Mesothelial cell of epicardium (in vitro differentiated cells): Measurements from ENCODE around the gene ZFP57. TPM values are rescaled to one million over a fixed set of nuclear protein-coding genes. Genes with fewer than 3 reads are reported as not detected.

Experiments
- DNase-seq, 2 experiments: peaks; one replicate each; pipeline ENCODE4 v3.0.0; 2021; ENCODE audit warnings: low spot score in 2 of 2; ENCODE audit not compliant: unreplicated experiment in 2 of 2
- H3K27ac Mint-ChIP-seq: 2 replicates; pipeline ENCODE4 v1.8.0; 2021; ENCODE audit warnings: mixed read lengths
- H3K27me3 Mint-ChIP-seq: 2 replicates; pipeline ENCODE4 v1.8.0; 2021; ENCODE audit warnings: low read depth, mixed read lengths
- H3K36me3 Mint-ChIP-seq: 2 replicates; pipeline ENCODE4 v1.8.0; 2021; ENCODE audit warnings: mixed read lengths
- H3K4me1 Mint-ChIP-seq: 2 replicates; pipeline ENCODE4 v1.8.0; 2021; ENCODE audit warnings: mixed read lengths
- H3K4me3 Mint-ChIP-seq: 2 replicates; pipeline ENCODE4 v1.8.0; 2021; ENCODE audit warnings: mild to moderate bottlenecking, moderate library complexity, mixed read lengths
- H3K9me3 Mint-ChIP-seq: 2 replicates; pipeline ENCODE4 v1.8.0; 2021; ENCODE audit warnings: mixed read lengths
- CTCF ChIP-seq: fragments of 200-600 bp; sonication (generic); IDR thresholded peaks from one replicate; pipeline ENCODE4 v1.5.0; 2021; ENCODE audit warnings: antibody characterized with exemption; ENCODE audit not compliant: unreplicated experiment
- total RNA-seq: library from RNA; stranded (reverse); gene quantifications from 3 replicates; pipeline ENCODE4 v1.2.1, GENCODE V29; 2021

ZFP57 gene
- total RNA-seq: 0.11 TPM in 2 of 3 replicates, not detected in the other

DNA sequence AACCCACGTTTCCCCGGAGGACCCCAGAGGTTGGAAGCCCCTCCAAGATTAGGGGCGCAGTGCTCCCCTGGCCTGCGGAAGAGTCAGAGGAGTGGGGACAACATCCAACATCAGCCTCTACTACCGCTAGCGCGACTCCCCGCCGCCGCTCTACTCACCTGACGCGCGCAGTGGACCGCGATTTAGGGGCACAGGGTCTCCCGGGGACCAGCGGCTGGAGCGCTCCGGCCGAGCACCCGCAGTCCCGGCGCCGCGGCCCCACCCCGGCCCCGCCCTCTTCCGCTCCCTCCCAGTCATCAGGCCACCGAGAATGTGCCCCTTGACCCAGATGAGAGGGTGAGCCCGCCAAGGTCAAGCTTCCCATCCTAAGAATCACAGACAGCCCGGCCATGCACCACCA, at the start of gene ZFP57:
TSS of gene ZFP57 (minus strand) at position 249 of the 400 bp plus-strand sequence. CDS start 4,149 bp downstream, outside the sequence.
- Mint-ChIP-seq H3K9me3 (peaks cover 8% of the 10 kb centered on the region), H3K27me3 (peaks cover 5% of the 10 kb centered on the region), H3K27ac (no peak within 1 kb of the TSS), H3K4me3 (no peak within 1 kb of the TSS), H3K36me3 (no peaks in the 10 kb centered on the region), H3K4me1 (peaks cover 7% of the 10 kb centered on the region)
- TF ChIP-seq CTCF: no peak
- no peak for DNase-seq

- no peak overlapping the region for H3K4me3 Mint-ChIP-seq
Measured at GRCh38 chr6:29730575-29731126, 49.7 kb upstream of the ZFP57 start.

GRCh38 chr6:29729774-29730328, 48.9 kb upstream of the ZFP57 start:
- no peak for TF ChIP-seq CTCF
- peaks cover 89% of the 10 kb centered on the region for H3K27me3 Mint-ChIP-seq
- no peak for DNase-seq
- no peak overlapping the region for H3K4me3 Mint-ChIP-seq
- no peaks in the 10 kb centered on the region for H3K36me3 Mint-ChIP-seq
- H3K4me1 Mint-ChIP-seq: no peaks in the 10 kb centered on the region
- H3K27ac Mint-ChIP-seq: no peak overlapping the region
- no peaks in the 10 kb centered on the region for H3K9me3 Mint-ChIP-seq

More at GRCh38 chr6:29730575-29731126, 49.7 kb upstream of the ZFP57 start:
- TF ChIP-seq CTCF: no peak
- Mint-ChIP-seq H3K9me3 (peaks cover 3% of the 10 kb centered on the region), H3K36me3 (no peaks in the 10 kb centered on the region), H3K4me1 (no peaks in the 10 kb centered on the region), H3K27me3 (peaks cover 84% of the 10 kb centered on the region), H3K27ac (no peak overlapping the region)
- DNase-seq: no peak

DNA sequence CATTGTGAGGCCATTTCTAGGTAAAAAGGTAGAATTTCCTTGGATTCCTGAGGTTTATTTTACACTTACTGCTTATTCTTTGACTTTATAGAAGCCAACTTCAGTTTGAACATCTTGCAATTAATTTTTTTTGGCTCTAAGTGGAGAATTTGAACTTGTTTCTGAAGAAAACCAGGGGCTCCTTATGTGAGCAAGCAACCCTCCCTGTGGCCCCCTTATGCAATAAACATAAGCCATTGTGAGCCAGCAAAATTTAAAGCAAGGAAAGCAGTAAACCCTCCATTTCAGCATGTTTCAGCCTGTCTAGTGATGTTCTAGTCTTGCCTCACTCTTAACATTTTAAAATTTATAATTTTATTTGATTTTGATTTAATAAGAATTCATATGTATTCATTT, 47.9 kb upstream of the ZFP57 start:
- Mint-ChIP-seq H3K36me3 (no peaks in the 10 kb centered on the region), H3K9me3 (no peaks in the 10 kb centered on the region), H3K27ac (no peak overlapping the region), H3K27me3 (peaks cover 89% of the 10 kb centered on the region), H3K4me3 (no peak overlapping the region), H3K4me1 (no peaks in the 10 kb centered on the region)
- no peak for DNase-seq
- TF ChIP-seq CTCF: no peak

- TF ChIP-seq CTCF: no peak
- Mint-ChIP-seq H3K36me3 (no peaks in the 10 kb centered on the region), H3K27me3 (peaks cover 90% of the 10 kb centered on the region), H3K4me1 (no peaks in the 10 kb centered on the region), H3K9me3 (no peaks in the 10 kb centered on the region), H3K4me3 (no peak overlapping the region), H3K27ac (no peak overlapping the region)
- DNase-seq: no peak
Measured at GRCh38 chr6:29728173-29728874, 47.4 kb upstream of the ZFP57 start.
